SK-N-SH (cell line): ENCODE results near the gene PIGK. TPM values are rescaled to one million over a fixed set of nuclear protein-coding genes. Genes with fewer than 3 reads are reported as not detected.

Experiments
- CTCF ChIA-PET: fragments of 300-600, 350-600 bp; formaldehyde crosslinking; extraction: SDS; loops from one replicate; lab custom pipeline; 2021; lab: Yijun Ruan, JAX
- POLR2A ChIA-PET: fragments of 350-600 bp; sonication (Branson Sonifier 250); formaldehyde crosslinking; extraction: SDS; loops from one replicate; lab custom pipeline; 2020; ENCODE audit warnings: antibody characterized with exemption, inconsistent platforms; lab: Yijun Ruan, JAX
- DNase-seq: peaks from one replicate; pipeline ENCODE4 v3.0.0; 2012
- H2AFZ ChIP-seq: fragments of 200-600 bp; sonication (generic); 2 replicates; pipeline ENCODE4 v1.8.1; 2016; ENCODE audit warnings: antibody characterized with exemption, mild to moderate bottlenecking, low read depth
- H3F3A ChIP-seq: fragments of 200-600 bp; sonication (generic); replicated peaks from 2 replicates; pipeline ENCODE3; 2016; ENCODE audit warnings: antibody characterized with exemption, mild to moderate bottlenecking; ENCODE audit not compliant: insufficient read depth
- H3K27ac ChIP-seq, 2 experiments: fragments of 200-500 bp in 1 of 2; fragments of 200-600 bp in 1 of 2; sonication (Bioruptor generic) in 1 of 2; sonication (generic), shearing (Covaris generic) in 1 of 2; 2 replicates each; pipeline versions ENCODE4 v1.5.1 to v1.6.1; 2014 to 2016; ENCODE audit warnings: low read depth in 2 of 2, inconsistent platforms in 1 of 2, low read length in 1 of 2, mild to moderate bottlenecking in 1 of 2, mixed read lengths in 1 of 2
- H3K27me3 ChIP-seq: fragments of 200-600 bp; sonication (generic), shearing (Covaris generic); 2 replicates; pipeline ENCODE4 v1.6.1; 2016; ENCODE audit warnings: mixed run types; ENCODE audit not compliant: insufficient read depth
- H3K36me3 ChIP-seq, 2 experiments: fragments of 200-500 bp in 1 of 2; fragments of 200-600 bp in 1 of 2; sonication (Bioruptor generic) in 1 of 2; sonication (generic) in 1 of 2; replicated peaks in 1 of 2; 2 replicates each; pipeline versions ENCODE3 to v1.5.1; 2014 to 2016; ENCODE audit warnings: low read length in 1 of 2, mild to moderate bottlenecking in 1 of 2; ENCODE audit not compliant: insufficient read depth in 2 of 2, control insufficient read depth in 1 of 2
- H3K4me1 ChIP-seq, 2 experiments: fragments of 200-500 bp in 1 of 2; fragments of 200-600 bp in 1 of 2; sonication (Bioruptor generic) in 1 of 2; sonication (generic), shearing (Covaris generic) in 1 of 2; 2 replicates each; pipeline versions ENCODE4 v1.5.1 to v1.6.1; 2014 to 2016; ENCODE audit warnings: low read depth in 1 of 2, low read length in 1 of 2, mixed run types in 1 of 2; ENCODE audit not compliant: insufficient read depth in 2 of 2, control insufficient read depth in 1 of 2
- H3K4me2 ChIP-seq: fragments of 200-600 bp; sonication (generic), shearing (Covaris generic); 2 replicates; pipeline ENCODE4 v1.6.1; 2017; ENCODE audit warnings: mixed run types
- H3K4me3 ChIP-seq, 2 experiments: fragments of 200-500 bp in 1 of 2; fragments of 200-600 bp in 1 of 2; sonication (Bioruptor generic) in 1 of 2; sonication (generic), shearing (Covaris generic) in 1 of 2; 2 replicates each; pipeline versions ENCODE4 v1.5.1 to v1.8.1; 2014 to 2016; ENCODE audit warnings: low read depth in 2 of 2, inconsistent platforms in 1 of 2, low read length in 1 of 2, mild to moderate bottlenecking in 1 of 2, mixed read lengths in 1 of 2, moderate library complexity in 1 of 2
- H3K79me2 ChIP-seq: fragments of 200-600 bp; sonication (generic); 2 replicates; pipeline ENCODE4 v1.8.1; 2017; ENCODE audit warnings: mild to moderate bottlenecking; ENCODE audit not compliant: insufficient read depth
- H3K9ac ChIP-seq: fragments of 200-600 bp; sonication (generic); 2 replicates; pipeline ENCODE4 v1.6.1; 2017; ENCODE audit warnings: mixed run types
- H3K9me2 ChIP-seq: fragments of 200-600 bp; sonication (generic); 2 replicates; pipeline ENCODE4 v1.6.1; 2017; ENCODE audit warnings: mixed run types
- H3K9me3 ChIP-seq: fragments of 200-600 bp; sonication (generic); 2 replicates; pipeline ENCODE4 v1.6.1; 2017; ENCODE audit warnings: mixed run types, mild to moderate bottlenecking, moderate library complexity
- H4K20me1 ChIP-seq: fragments of 200-600 bp; sonication (generic); 2 replicates; pipeline ENCODE4 v1.6.1; 2017; ENCODE audit warnings: mild to moderate bottlenecking, mixed run types; ENCODE audit not compliant: insufficient read depth
- ELF1 ChIP-seq: IDR thresholded peaks from 2 replicates; pipeline ENCODE4 v1.4.0; 2012
- FOSL2 ChIP-seq: IDR thresholded peaks from 2 replicates; pipeline ENCODE4 v1.4.0; 2012; ENCODE audit warnings: low read depth, mild to moderate bottlenecking, moderate library complexity, borderline replicate concordance
- FOXM1 ChIP-seq: IDR thresholded peaks from 2 replicates; pipeline ENCODE4 v1.4.0; 2012; ENCODE audit warnings: low read depth, mild to moderate bottlenecking
- MEF2A ChIP-seq: IDR thresholded peaks from 2 replicates; pipeline ENCODE4 v1.4.0; 2012; ENCODE audit warnings: low read depth, borderline replicate concordance
- NFIC ChIP-seq: IDR thresholded peaks from 2 replicates; pipeline ENCODE4 v1.4.0; 2012; ENCODE audit warnings: borderline replicate concordance
- WGBS: methylation state at CpG from one replicate; pipeline ENCODE4 v1.1.6; 2017; ENCODE audit warnings: low lambda C conversion rate; 5-methylcytosine and 5-hydroxymethylcytosine counted together
- polyA plus RNA-seq, 3 experiments: library from polyadenylated mRNA; depleted of rRNA; stranded (reverse); fragments of >200 nt; gene quantifications; 2 replicates each; pipeline ENCODE4 v1.2.3, GENCODE V29; 2012
- TF ChIP-seq, protein P1 (sequence below): fragments of 150-350 bp; IDR thresholded peaks from 2 replicates; pipeline ENCODE4 v1.6.1; 2016; ENCODE audit warnings: mild to moderate bottlenecking, low read depth, low read length
- TF ChIP-seq, protein P2 (sequence below): IDR thresholded peaks from 2 replicates; pipeline ENCODE4 v1.4.0; 2012; ENCODE audit warnings: low read depth, borderline replicate concordance
- TF ChIP-seq, protein P3 (sequence below): IDR thresholded peaks from 2 replicates; pipeline ENCODE4 v1.4.0; 2012; ENCODE audit warnings: low read depth
- TF ChIP-seq, protein P4 (sequence below): fragments of 200-600 bp; sonication (generic); IDR thresholded peaks from 2 replicates; pipeline ENCODE4 v1.6.1; 2017; ENCODE audit warnings: antibody characterized with exemption, mild to moderate bottlenecking, moderate library complexity

The PIGK gene
- polyA plus RNA-seq, 1 of the 3 experiments (the other 2 are of a cell fraction) = 11.5 TPM

DNA sequence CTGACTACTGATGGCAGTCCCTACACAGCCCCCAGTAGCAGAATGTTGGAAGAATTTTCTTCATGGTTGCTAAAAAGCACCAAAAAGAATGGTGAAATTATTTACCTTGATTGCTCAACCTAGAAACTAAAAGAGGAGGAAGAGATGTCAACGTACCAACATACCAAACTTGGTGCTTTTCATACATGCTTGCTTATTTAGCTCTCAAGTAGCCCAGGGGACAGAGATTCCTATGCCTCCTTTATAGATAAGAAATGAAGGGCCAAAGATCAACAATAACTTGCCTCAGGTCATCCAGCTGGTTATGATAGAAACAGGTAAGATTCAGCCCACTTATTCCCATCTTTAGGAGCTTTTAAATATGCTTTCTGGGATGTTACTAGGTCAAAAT is 170.6 kb downstream of the PIGK start (continued):
- TF ChIP-seq, protein P1, sequence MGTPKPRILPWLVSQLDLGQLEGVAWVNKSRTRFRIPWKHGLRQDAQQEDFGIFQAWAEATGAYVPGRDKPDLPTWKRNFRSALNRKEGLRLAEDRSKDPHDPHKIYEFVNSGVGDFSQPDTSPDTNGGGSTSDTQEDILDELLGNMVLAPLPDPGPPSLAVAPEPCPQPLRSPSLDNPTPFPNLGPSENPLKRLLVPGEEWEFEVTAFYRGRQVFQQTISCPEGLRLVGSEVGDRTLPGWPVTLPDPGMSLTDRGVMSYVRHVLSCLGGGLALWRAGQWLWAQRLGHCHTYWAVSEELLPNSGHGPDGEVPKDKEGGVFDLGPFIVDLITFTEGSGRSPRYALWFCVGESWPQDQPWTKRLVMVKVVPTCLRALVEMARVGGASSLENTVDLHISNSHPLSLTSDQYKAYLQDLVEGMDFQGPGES = no peak

DNA sequence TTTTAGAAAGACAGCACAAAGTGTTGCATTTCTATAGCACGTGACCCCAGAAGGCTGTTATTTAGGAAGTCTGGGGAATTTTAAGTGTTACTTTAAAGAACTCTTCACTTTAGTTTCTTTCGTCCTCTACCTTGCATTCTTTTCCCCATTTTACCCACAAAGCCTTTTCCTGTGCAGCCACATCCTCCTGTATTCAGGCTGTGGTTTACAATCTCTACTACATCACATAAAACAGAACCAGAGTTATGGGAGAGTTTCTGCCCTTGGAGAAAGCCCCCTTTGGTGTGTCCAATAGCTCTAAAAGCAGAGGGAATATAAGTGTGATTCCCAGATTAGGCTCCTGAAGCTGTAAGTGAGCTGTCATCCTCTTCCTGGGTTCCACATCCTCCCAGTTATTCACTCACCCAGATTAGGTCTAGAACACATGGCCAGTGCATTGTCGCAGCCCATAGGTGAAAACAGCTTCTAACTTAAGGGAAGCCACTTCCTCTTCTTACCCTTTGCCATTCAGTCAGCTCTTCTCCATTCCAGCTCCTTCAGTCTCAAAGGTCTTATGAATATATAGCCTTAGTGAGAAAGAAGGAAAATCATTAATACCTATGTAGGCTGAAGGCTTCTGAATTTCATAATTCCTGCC is 171.1 kb downstream of the PIGK start:
- Histone ChIP-seq H3K9me2 (no peaks in the 10 kb centered on the region), H3K9me3 (no peaks in the 10 kb centered on the region), H3F3A (no peaks in the 10 kb centered on the region), H3K27me3 (no peaks in the 10 kb centered on the region), H3K36me3 (no peaks in the 10 kb centered on the region), H3K4me1 (peaks cover 0 to 10% of the 10 kb centered on the region in 2 experiments; a peak in 2 of 4 replicates), H3K4me2 (no peak overlapping the region), H3K4me3 (no peak overlapping the region), H3K79me2 (no peaks in the 10 kb centered on the region), H4K20me1 (no peaks in the 10 kb centered on the region), H3K27ac (no peak overlapping the region), H2AFZ (no peak overlapping the region), H3K9ac (no peak overlapping the region)
- 77% methylated on average over 3 of the region's 3 CpGs for WGBS
- TF ChIP-seq, protein P2, sequence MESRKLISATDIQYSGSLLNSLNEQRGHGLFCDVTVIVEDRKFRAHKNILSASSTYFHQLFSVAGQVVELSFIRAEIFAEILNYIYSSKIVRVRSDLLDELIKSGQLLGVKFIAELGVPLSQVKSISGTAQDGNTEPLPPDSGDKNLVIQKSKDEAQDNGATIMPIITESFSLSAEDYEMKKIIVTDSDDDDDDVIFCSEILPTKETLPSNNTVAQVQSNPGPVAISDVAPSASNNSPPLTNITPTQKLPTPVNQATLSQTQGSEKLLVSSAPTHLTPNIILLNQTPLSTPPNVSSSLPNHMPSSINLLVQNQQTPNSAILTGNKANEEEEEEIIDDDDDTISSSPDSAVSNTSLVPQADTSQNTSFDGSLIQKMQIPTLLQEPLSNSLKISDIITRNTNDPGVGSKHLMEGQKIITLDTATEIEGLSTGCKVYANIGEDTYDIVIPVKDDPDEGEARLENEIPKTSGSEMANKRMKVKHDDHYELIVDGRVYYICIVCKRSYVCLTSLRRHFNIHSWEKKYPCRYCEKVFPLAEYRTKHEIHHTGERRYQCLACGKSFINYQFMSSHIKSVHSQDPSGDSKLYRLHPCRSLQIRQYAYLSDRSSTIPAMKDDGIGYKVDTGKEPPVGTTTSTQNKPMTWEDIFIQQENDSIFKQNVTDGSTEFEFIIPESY = no peak
- TF ChIP-seq, protein P3, sequence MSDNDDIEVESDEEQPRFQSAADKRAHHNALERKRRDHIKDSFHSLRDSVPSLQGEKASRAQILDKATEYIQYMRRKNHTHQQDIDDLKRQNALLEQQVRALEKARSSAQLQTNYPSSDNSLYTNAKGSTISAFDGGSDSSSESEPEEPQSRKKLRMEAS = no peak
- no peak for TF ChIP-seq NFIC
- TF ChIP-seq, protein P1 = no peak
- TF ChIP-seq, protein P4, sequence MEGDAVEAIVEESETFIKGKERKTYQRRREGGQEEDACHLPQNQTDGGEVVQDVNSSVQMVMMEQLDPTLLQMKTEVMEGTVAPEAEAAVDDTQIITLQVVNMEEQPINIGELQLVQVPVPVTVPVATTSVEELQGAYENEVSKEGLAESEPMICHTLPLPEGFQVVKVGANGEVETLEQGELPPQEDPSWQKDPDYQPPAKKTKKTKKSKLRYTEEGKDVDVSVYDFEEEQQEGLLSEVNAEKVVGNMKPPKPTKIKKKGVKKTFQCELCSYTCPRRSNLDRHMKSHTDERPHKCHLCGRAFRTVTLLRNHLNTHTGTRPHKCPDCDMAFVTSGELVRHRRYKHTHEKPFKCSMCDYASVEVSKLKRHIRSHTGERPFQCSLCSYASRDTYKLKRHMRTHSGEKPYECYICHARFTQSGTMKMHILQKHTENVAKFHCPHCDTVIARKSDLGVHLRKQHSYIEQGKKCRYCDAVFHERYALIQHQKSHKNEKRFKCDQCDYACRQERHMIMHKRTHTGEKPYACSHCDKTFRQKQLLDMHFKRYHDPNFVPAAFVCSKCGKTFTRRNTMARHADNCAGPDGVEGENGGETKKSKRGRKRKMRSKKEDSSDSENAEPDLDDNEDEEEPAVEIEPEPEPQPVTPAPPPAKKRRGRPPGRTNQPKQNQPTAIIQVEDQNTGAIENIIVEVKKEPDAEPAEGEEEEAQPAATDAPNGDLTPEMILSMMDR = no peak
- TF ChIP-seq MEF2A = no peak
- TF ChIP-seq ELF1 = no peak
- no peak for TF ChIP-seq FOXM1
- TF ChIP-seq FOSL2 = no peak
- POLR2A ChIA-PET = no interaction called here
- CTCF ChIA-PET = interaction anchor here (1.1 kb wide), 1 partner anchor 10 kb away, joined by 3 read pairs; no protein-coding TSS in a partner anchor
- DNase-seq = no peak
